SK-N-SH treated with all-trans-retinoic acid at 6 μM for 48 hours (cell line): ENCODE results near the gene SPA17.

Source experiments
- ATAC-seq: fragments of 200-7000 bp; cut with Tn5 transposase; 3 replicates; pipeline ENCODE4 v1.9.1; 2020; ENCODE audit warnings: mild to moderate bottlenecking, moderate library complexity
- ARNTL ChIP-seq: fragments of 450-650 bp; formaldehyde crosslinking; IDR thresholded peaks from 2 replicates; pipeline ENCODE4 v1.5.0; 2020; ENCODE audit warnings: low read depth, mild to moderate bottlenecking, moderate library complexity, borderline replicate concordance
- BACH2 ChIP-seq: fragments of 250-450 bp; sonication (Bioruptor Pico); IDR thresholded peaks from 2 replicates; pipeline ENCODE4 v1.9.0; 2021; ENCODE audit warnings: mild to moderate bottlenecking, borderline replicate concordance
- CSDC2 ChIP-seq: fragments of 250-450 bp; sonication (Bioruptor Pico); IDR thresholded peaks from 2 replicates; pipeline ENCODE4 v1.5.0; 2020; ENCODE audit warnings: mild to moderate bottlenecking, moderate library complexity
- ESRRG ChIP-seq: fragments of 250-450 bp; sonication (Bioruptor Pico); IDR thresholded peaks from 2 replicates; pipeline ENCODE4 v1.6.1; 2021; ENCODE audit warnings: mild to moderate bottlenecking
- GLIS3 ChIP-seq: fragments of 250-450 bp; sonication (Bioruptor Pico); IDR thresholded peaks from 2 replicates; pipeline ENCODE4 v1.5.0; 2020; ENCODE audit warnings: mild to moderate bottlenecking, moderate library complexity
- ISL1 ChIP-seq: fragments of 250-450 bp; sonication (Bioruptor Pico); IDR thresholded peaks from 2 replicates; pipeline ENCODE4 v2.1.2; 2022; ENCODE audit warnings: mild to moderate bottlenecking, moderate library complexity
- OSR1 ChIP-seq: fragments of 250-450 bp; sonication (Bioruptor Pico); IDR thresholded peaks from 2 replicates; pipeline ENCODE4 v1.8.0; 2022; ENCODE audit warnings: moderate library complexity, mild to moderate bottlenecking, inconsistent platforms
- PPARA ChIP-seq: fragments of 250-450 bp; sonication (Bioruptor Pico); IDR thresholded peaks from 2 replicates; pipeline ENCODE4 v1.5.0; 2020; ENCODE audit warnings: mild to moderate bottlenecking, borderline replicate concordance
- RARB ChIP-seq: fragments of 250-450 bp; sonication (Bioruptor Pico); IDR thresholded peaks from 2 replicates; pipeline ENCODE4 v1.8.0; 2021; ENCODE audit warnings: mild to moderate bottlenecking, moderate library complexity
- SNAI2 ChIP-seq: fragments of 250-450 bp; sonication (Bioruptor Pico); IDR thresholded peaks from 2 replicates; pipeline ENCODE4 v1.5.0; 2020; ENCODE audit warnings: mild to moderate bottlenecking, moderate library complexity
- TCF4 ChIP-seq: fragments of 250-450 bp; sonication (Bioruptor Pico); IDR thresholded peaks from 2 replicates; pipeline ENCODE4 v1.8.0; 2021; ENCODE audit warnings: mild to moderate bottlenecking, moderate library complexity, borderline replicate concordance
- TOX ChIP-seq: fragments of 250-450 bp; sonication (Bioruptor Pico); IDR thresholded peaks from 2 replicates; pipeline ENCODE4 v1.8.0; 2021; ENCODE audit warnings: mild to moderate bottlenecking, moderate library complexity, borderline replicate concordance
- ZFP3 ChIP-seq: fragments of 250-450 bp; sonication (Bioruptor Pico); IDR thresholded peaks from 2 replicates; pipeline ENCODE4 v1.5.0; 2020; ENCODE audit warnings: mild to moderate bottlenecking, moderate library complexity
- ZFP30 ChIP-seq: fragments of 450-650 bp; formaldehyde crosslinking; IDR thresholded peaks from 2 replicates; pipeline ENCODE4 v1.5.0; 2022; ENCODE audit warnings: mild to moderate bottlenecking, moderate library complexity
- ZNF565 ChIP-seq: fragments of 450-650 bp; formaldehyde crosslinking; conservative IDR thresholded peaks from 2 replicates; pipeline ENCODE4 v1.5.0; 2020; ENCODE audit warnings: low read depth, mild to moderate bottlenecking, moderate library complexity
- ZNF70 ChIP-seq: fragments of 450-650 bp; formaldehyde crosslinking; IDR thresholded peaks from 2 replicates; pipeline ENCODE4 v1.5.0; 2020; ENCODE audit warnings: mild to moderate bottlenecking, moderate library complexity
- ZNF8 ChIP-seq: fragments of 450-650 bp; formaldehyde crosslinking; IDR thresholded peaks from 2 replicates; pipeline ENCODE4 v1.5.0; 2020; ENCODE audit warnings: mild to moderate bottlenecking, moderate library complexity
- TF ChIP-seq, protein P1 (sequence below): fragments of 250-450 bp; sonication (Bioruptor Pico); IDR thresholded peaks from 2 replicates; pipeline ENCODE4 v1.5.1; 2020; ENCODE audit warnings: low read depth, mild to moderate bottlenecking, moderate library complexity
- TF ChIP-seq, protein P2 (sequence below): fragments of 250-450 bp; sonication (Bioruptor Pico); IDR thresholded peaks from 2 replicates; pipeline ENCODE4 v1.8.0; 2021; ENCODE audit warnings: low read depth, mild to moderate bottlenecking, moderate library complexity, borderline replicate concordance
- TF ChIP-seq, protein P3 (sequence below): fragments of 250-450 bp; sonication (Bioruptor Pico); IDR thresholded peaks from 2 replicates; pipeline ENCODE4 v1.5.1; 2021; ENCODE audit warnings: mild to moderate bottlenecking, moderate library complexity
- TF ChIP-seq, protein P4 (sequence below): fragments of 250-450 bp; sonication (Bioruptor Pico); IDR thresholded peaks from 2 replicates; pipeline ENCODE4 v1.5.0; 2020; ENCODE audit warnings: mild to moderate bottlenecking, moderate library complexity

Gene SPA17

DNA sequence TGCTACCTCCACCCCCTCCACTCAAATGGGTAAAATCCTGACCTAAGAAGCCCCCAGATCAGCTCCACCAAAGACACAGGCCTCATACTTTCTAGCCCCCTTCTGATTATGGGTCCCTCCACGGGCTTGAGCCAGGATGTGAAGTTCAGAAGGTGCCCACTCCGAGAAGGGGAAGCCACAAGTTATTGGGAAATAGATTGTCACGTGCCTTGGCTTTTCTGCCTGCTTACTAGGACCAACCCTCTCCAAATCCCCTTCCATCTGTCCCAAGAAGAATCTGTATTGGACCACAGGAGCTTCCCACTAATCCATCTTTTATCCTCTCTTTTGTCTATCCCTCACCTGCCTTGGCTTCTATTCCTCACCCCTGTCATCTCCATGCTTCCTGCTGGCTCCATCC is 63.0 kb downstream of the SPA17 start (continued):
- TF ChIP-seq CSDC2 (CRISPR knock-in tag) (no peak), OSR1 (CRISPR knock-in tag) (no peak), GLIS3 (no peak), SNAI2 (CRISPR knock-in tag) (no peak), ISL1 (CRISPR knock-in tag) (no peak), ZFP30 (CRISPR knock-in tag) (no peak), TCF4 (CRISPR knock-in tag) (no peak)
- TF ChIP-seq, protein P1, sequence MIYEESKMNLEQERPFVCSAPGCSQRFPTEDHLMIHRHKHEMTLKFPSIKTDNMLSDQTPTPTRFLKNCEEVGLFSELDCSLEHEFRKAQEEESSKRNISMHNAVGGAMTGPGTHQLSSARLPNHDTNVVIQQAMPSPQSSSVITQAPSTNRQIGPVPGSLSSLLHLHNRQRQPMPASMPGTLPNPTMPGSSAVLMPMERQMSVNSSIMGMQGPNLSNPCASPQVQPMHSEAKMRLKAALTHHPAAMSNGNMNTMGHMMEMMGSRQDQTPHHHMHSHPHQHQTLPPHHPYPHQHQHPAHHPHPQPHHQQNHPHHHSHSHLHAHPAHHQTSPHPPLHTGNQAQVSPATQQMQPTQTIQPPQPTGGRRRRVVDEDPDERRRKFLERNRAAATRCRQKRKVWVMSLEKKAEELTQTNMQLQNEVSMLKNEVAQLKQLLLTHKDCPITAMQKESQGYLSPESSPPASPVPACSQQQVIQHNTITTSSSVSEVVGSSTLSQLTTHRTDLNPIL: no peak
- TF ChIP-seq, all 23 proteins: peak for 0

DNA sequence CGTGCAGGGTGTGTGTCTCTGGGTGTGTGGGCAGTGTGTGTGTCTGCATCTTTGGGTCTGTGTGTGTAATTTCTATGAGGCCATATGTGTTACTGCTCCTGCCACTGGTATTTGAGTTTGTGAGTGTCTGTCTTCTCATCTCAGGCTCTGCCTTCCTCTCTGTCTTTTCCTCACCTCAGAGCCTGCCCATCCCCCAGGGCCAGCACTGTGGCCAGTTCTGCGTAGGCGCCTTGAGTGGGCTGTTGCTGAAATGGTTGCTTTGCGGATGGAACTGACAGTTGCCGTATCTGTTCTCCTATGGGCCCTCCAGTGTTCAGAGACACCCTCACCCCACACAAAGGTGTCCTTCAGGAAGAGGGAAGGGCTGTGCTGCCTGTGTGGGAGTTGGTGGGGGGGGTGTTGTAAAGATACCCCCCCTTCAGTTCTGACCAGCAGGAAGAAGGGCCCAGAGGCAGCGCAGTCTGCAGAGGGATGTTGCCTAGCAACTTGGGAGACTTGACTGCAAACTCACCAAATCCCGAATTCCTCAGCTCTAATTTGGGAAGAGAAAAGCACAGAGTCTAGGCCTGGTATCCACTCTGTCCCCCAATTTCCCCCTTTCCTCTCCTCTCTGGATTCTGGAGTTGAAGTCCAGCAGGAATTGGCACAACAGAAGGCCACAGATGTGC is 64.1 kb downstream of the SPA17 start:
- no peak for TF ChIP-seq TOX (CRISPR knock-in tag)
- no peak for ATAC-seq

DNA sequence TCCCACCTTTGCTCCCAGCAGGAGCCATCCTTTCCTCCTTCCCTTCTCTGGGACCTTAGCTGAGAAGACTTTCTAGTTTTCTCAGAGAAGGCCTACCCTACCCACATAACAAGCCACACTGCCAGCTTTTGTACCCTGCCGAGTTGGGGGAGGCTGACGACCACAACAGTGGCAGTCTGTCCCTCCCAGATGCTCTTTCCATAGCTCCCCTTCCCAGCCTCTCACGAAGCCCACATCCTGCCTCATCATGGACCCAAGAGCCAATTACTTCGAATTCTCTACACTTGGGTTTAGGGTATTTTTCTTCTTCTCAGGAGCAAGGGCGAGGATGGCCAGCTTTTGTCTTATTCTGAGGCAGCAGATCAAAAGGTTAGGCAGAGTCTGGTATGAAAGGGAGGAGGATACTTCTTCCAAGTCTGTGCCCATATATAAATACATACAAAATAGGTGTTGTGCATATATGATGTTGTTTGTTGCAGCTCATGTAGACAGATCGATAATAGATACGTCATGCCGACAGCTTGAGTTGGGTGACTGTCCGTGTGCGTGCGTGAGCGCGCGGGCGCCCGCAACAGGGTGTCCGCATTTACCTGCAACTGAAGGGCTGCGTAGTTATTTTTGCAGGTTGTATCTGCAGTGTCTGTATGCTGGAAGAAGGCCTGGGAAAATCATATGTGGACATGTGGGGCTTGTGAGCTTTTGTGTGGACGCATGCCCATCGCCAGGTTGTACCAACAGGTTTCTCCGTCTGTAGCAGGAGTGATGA is 65.2 kb downstream of the SPA17 start:
- ATAC-seq: no peak
- TF ChIP-seq SNAI2 (CRISPR knock-in tag) (no peak), ZNF70 (no peak), ZNF565 (CRISPR knock-in tag) (no peak), ZNF8 (CRISPR knock-in tag) (no peak), CSDC2 (CRISPR knock-in tag) (no peak), RARB (CRISPR knock-in tag) (no peak), TCF4 (CRISPR knock-in tag) (no peak), ZFP30 (CRISPR knock-in tag) (no peak), OSR1 (CRISPR knock-in tag) (no peak), GLIS3 (no peak), ARNTL (CRISPR knock-in tag) (no peak), ISL1 (CRISPR knock-in tag) (no peak)
- TF ChIP-seq, protein P2, sequence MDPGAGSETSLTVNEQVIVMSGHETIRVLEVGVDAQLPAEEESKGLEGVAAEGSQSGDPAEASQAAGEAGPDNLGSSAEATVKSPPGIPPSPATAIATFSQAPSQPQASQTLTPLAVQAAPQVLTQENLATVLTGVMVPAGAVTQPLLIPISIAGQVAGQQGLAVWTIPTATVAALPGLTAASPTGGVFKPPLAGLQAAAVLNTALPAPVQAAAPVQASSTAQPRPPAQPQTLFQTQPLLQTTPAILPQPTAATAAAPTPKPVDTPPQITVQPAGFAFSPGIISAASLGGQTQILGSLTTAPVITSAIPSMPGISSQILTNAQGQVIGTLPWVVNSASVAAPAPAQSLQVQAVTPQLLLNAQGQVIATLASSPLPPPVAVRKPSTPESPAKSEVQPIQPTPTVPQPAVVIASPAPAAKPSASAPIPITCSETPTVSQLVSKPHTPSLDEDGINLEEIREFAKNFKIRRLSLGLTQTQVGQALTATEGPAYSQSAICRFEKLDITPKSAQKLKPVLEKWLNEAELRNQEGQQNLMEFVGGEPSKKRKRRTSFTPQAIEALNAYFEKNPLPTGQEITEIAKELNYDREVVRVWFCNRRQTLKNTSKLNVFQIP (CRISPR knock-in tag): no peak
- TF ChIP-seq, protein P1: no peak
- TF ChIP-seq, all 23 proteins: peak for 0

DNA sequence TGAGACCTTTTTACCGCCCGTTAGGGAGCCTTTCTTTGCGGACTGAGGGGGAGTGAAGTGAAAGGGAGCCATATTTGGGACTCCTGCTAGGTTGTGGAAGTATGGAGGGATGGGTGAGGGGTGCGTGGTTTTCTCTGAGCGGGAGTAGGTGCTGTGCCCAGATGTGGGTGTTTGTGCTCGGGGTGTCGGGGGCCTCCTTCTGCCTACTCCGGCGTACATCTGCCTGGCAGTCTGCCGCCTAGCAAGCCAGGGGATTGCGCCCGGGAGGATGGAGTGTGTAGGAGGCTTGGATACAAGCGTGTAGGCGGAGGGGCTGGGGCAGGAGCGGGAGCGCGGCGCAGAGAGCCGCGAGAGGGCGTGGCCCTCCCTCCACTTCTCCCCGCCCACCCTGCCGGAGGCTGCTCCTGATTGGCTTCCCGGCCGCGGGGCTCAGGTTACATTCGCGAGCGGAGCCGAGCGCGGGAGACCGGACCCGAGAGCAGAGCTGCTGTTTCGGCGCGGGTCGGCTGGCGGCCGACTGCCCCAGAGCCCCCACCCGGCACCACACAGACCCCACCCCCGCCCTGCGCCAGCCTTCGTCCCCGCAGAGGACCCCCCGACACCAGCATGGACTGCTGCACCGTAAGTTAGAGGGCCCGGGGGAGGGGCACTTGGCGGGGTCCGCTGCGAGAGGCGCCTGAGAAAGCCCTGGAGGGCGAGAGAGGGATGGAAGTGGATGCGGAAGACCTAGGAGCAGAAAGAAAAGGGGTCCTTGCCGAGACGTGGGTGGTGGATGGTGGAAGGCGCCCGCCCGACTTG is 66.0 kb downstream of the SPA17 start, which contains the start of gene NRGN:
Gene NRGN (plus strand): TSS at position 464 of the 798 bp plus-strand sequence. CDS start 143 bp downstream, at position 607.
- TF ChIP-seq ESRRG (CRISPR knock-in tag) (no peak), RARB (CRISPR knock-in tag) (no peak), ZNF8 (CRISPR knock-in tag) (no peak), PPARA (CRISPR knock-in tag) (no peak), GLIS3 (no peak), OSR1 (CRISPR knock-in tag) (no peak), ZFP30 (CRISPR knock-in tag) (no peak), TCF4 (CRISPR knock-in tag) (no peak), BACH2 (no peak), ZFP3 (CRISPR knock-in tag) (no peak)
- TF ChIP-seq, protein P3, sequence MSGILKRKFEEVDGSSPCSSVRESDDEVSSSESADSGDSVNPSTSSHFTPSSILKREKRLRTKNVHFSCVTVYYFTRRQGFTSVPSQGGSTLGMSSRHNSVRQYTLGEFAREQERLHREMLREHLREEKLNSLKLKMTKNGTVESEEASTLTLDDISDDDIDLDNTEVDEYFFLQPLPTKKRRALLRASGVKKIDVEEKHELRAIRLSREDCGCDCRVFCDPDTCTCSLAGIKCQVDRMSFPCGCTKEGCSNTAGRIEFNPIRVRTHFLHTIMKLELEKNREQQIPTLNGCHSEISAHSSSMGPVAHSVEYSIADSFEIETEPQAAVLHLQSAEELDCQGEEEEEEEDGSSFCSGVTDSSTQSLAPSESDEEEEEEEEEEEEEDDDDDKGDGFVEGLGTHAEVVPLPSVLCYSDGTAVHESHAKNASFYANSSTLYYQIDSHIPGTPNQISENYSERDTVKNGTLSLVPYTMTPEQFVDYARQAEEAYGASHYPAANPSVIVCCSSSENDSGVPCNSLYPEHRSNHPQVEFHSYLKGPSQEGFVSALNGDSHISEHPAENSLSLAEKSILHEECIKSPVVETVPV (CRISPR knock-in tag): no peak
- TF ChIP-seq, protein P4, sequence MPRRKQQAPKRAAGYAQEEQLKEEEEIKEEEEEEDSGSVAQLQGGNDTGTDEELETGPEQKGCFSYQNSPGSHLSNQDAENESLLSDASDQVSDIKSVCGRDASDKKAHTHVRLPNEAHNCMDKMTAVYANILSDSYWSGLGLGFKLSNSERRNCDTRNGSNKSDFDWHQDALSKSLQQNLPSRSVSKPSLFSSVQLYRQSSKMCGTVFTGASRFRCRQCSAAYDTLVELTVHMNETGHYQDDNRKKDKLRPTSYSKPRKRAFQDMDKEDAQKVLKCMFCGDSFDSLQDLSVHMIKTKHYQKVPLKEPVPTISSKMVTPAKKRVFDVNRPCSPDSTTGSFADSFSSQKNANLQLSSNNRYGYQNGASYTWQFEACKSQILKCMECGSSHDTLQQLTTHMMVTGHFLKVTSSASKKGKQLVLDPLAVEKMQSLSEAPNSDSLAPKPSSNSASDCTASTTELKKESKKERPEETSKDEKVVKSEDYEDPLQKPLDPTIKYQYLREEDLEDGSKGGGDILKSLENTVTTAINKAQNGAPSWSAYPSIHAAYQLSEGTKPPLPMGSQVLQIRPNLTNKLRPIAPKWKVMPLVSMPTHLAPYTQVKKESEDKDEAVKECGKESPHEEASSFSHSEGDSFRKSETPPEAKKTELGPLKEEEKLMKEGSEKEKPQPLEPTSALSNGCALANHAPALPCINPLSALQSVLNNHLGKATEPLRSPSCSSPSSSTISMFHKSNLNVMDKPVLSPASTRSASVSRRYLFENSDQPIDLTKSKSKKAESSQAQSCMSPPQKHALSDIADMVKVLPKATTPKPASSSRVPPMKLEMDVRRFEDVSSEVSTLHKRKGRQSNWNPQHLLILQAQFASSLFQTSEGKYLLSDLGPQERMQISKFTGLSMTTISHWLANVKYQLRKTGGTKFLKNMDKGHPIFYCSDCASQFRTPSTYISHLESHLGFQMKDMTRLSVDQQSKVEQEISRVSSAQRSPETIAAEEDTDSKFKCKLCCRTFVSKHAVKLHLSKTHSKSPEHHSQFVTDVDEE (CRISPR knock-in tag): no peak
- ATAC-seq: peak; percentile 99
